IMR-90 (cell line): ENCODE results near the gene COTL1. TPM values are rescaled to one million over a fixed set of nuclear protein-coding genes. Genes with fewer than 3 reads are reported as not detected.

ENCODE experiments used
- ATAC-seq: fragments of 200-7000 bp; cut with Tn5 transposase; 2 replicates; pipeline ENCODE4 v1.9.1; 2020; ENCODE audit warnings: low read depth, mild to moderate bottlenecking, moderate library complexity
- BruUV-seq: library from RNA; stranded (reverse); fragments of 400-500 nt; replicated peaks from 2 replicates; lab custom pipeline; 2021; lab: Mats Ljungman, UMichigan
- CTCF ChIA-PET: fragments of 300-600 bp; formaldehyde crosslinking; extraction: SDS; loops from one replicate; lab custom pipeline; 2021; ENCODE audit warnings: antibody characterized with exemption; lab: Yijun Ruan, JAX
- POLR2A ChIA-PET: fragments of 300-600 bp; sonication (Branson Sonifier 250); formaldehyde crosslinking; loops from one replicate; lab custom pipeline; 2022; ENCODE audit warnings: antibody characterized with exemption; ENCODE audit not compliant: unreplicated experiment; lab: Charles Lee
- DNase-seq: peaks from one replicate; pipeline ENCODE4 v3.0.0; 2013
- H2AFZ ChIP-seq: replicated peaks from 2 replicates; pipeline ENCODE3; 2013; ENCODE audit warnings: low read length, mild to moderate bottlenecking; ENCODE audit not compliant: poor library complexity
- H2AK5ac ChIP-seq: 2 replicates; pipeline ENCODE4 v1.6.1; 2013; ENCODE audit warnings: low read depth, low read length, inconsistent platforms
- H2AK9ac ChIP-seq: replicated peaks from 2 replicates; pipeline ENCODE3; 2013; ENCODE audit warnings: mild to moderate bottlenecking, low read depth, low read length, moderate library complexity; ENCODE audit not compliant: poor library complexity
- H2BK120ac ChIP-seq: 2 replicates; pipeline ENCODE4 v1.6.1; 2013; ENCODE audit warnings: low read depth, low read length, inconsistent platforms
- H2BK15ac ChIP-seq: 3 replicates; pipeline ENCODE4 v1.6.1; 2013; ENCODE audit warnings: low read depth, low read length, inconsistent platforms
- H2BK20ac ChIP-seq: 2 replicates; pipeline ENCODE4 v1.6.1; 2013; ENCODE audit warnings: low read depth, mild to moderate bottlenecking, inconsistent platforms, low read length, moderate library complexity
- H2BK5ac ChIP-seq: 2 replicates; pipeline ENCODE4 v1.6.1; 2013; ENCODE audit warnings: mild to moderate bottlenecking, low read depth, low read length, inconsistent platforms; ENCODE audit not compliant: poor library complexity, severe bottlenecking
- H3K14ac ChIP-seq: replicated peaks from 2 replicates; pipeline ENCODE4 v1.6.1; 2013; ENCODE audit warnings: low read depth, low read length, inconsistent platforms
- H3K18ac ChIP-seq: 2 replicates; pipeline ENCODE4 v1.6.1; 2013; ENCODE audit warnings: low read depth, low read length, control low read depth
- H3K23ac ChIP-seq: 2 replicates; pipeline ENCODE4 v1.6.1; 2013; ENCODE audit warnings: low read depth, low read length, inconsistent platforms
- H3K27ac ChIP-seq: 2 replicates; pipeline ENCODE4 v1.5.1; 2013; ENCODE audit warnings: mild to moderate bottlenecking, control low read depth, low read length; ENCODE audit not compliant: insufficient read depth
- H3K27me3 ChIP-seq: 2 replicates; pipeline ENCODE4 v1.6.1; 2013; ENCODE audit warnings: low read length; ENCODE audit not compliant: control insufficient read depth, insufficient read depth
- H3K36me3 ChIP-seq: 2 replicates; pipeline ENCODE4 v1.6.1; 2013; ENCODE audit warnings: low read length, mixed read lengths; ENCODE audit not compliant: control insufficient read depth, insufficient read depth
- H3K4ac ChIP-seq: 2 replicates; pipeline ENCODE4 v1.6.1; 2013; ENCODE audit warnings: low read depth, low read length, inconsistent platforms
- H3K4me1 ChIP-seq: 2 replicates; pipeline ENCODE4 v1.6.1; 2013; ENCODE audit warnings: low read length, mixed read lengths; ENCODE audit not compliant: control insufficient read depth, insufficient read depth
- H3K4me2 ChIP-seq: 2 replicates; pipeline ENCODE4 v1.6.1; 2013; ENCODE audit warnings: low read depth, mild to moderate bottlenecking, control low read depth, low read length, moderate library complexity
- H3K4me3 ChIP-seq: 2 replicates; pipeline ENCODE4 v1.5.1; 2013; ENCODE audit warnings: low read depth, mild to moderate bottlenecking, control low read depth, low read length, moderate library complexity; ENCODE audit not compliant: insufficient read depth
- H3K56ac ChIP-seq: 2 replicates; pipeline ENCODE4 v1.6.1; 2013; ENCODE audit warnings: low read length, inconsistent platforms; ENCODE audit not compliant: insufficient read depth; ENCODE audit errors: extremely low read depth
- H3K79me1 ChIP-seq, 2 experiments: 2 replicates each; pipeline ENCODE4 v1.6.1; 2013; ENCODE audit warnings: low read length in 2 of 2, inconsistent platforms in 1 of 2, low read depth in 1 of 2
- H3K9ac ChIP-seq: 2 replicates; pipeline ENCODE4 v1.6.1; 2013; ENCODE audit warnings: low read depth, low read length, control low read depth
- H3K9me1 ChIP-seq: 2 replicates; pipeline ENCODE4 v1.6.1; 2013; ENCODE audit warnings: low read length, inconsistent platforms; ENCODE audit not compliant: insufficient read depth
- H3K9me3 ChIP-seq: 2 replicates; pipeline ENCODE4 v1.6.1; 2013; ENCODE audit warnings: low read length; ENCODE audit not compliant: control insufficient read depth, insufficient read depth
- H4K20me1 ChIP-seq: 2 replicates; pipeline ENCODE4 v1.6.1; 2013; ENCODE audit warnings: low read length, inconsistent platforms; ENCODE audit not compliant: insufficient read depth
- H4K5ac ChIP-seq: 2 replicates; pipeline ENCODE4 v1.6.1; 2013; ENCODE audit warnings: mild to moderate bottlenecking, low read depth, low read length, control low read depth
- H4K8ac ChIP-seq, 2 experiments: 2 replicates each; pipeline ENCODE4 v1.6.1; 2013; ENCODE audit warnings: low read depth in 2 of 2, low read length in 2 of 2, control low read depth in 1 of 2, inconsistent platforms in 1 of 2
- H4K91ac ChIP-seq: 2 replicates; pipeline ENCODE4 v1.6.1; 2013; ENCODE audit warnings: low read depth, low read length, inconsistent platforms; ENCODE audit not compliant: insufficient read depth
- BHLHE40 ChIP-seq: fragments of 150-350 bp; IDR thresholded peaks from 2 replicates; pipeline ENCODE4 v1.6.1; 2016; ENCODE audit warnings: mild to moderate bottlenecking, low read depth, low read length
- CEBPB ChIP-seq: IDR thresholded peaks from 2 replicates; pipeline ENCODE4 v1.6.1; 2012; ENCODE audit warnings: low read depth, low read length, improper control_type of control experiment
- CHD1 ChIP-seq: IDR thresholded peaks from 2 replicates; pipeline ENCODE4 v1.6.1; 2012; ENCODE audit warnings: low read depth, low read length, improper control_type of control experiment
- FOS ChIP-seq: fragments of 150-350 bp; IDR thresholded peaks from 2 replicates; pipeline ENCODE4 v1.6.1; 2016; ENCODE audit warnings: low read depth, low read length
- MAFK ChIP-seq: IDR thresholded peaks from 2 replicates; pipeline ENCODE4 v1.6.1; 2012; ENCODE audit warnings: low read depth, low read length, improper control_type of control experiment
- MAZ ChIP-seq: IDR thresholded peaks from 2 replicates; pipeline ENCODE4 v1.6.1; 2012; ENCODE audit warnings: low read depth, mild to moderate bottlenecking, low read length, improper control_type of control experiment, moderate library complexity, borderline replicate concordance
- MXI1 ChIP-seq: IDR thresholded peaks from 2 replicates; pipeline ENCODE4 v1.6.1; 2012; ENCODE audit warnings: low read depth, mild to moderate bottlenecking, low read length, moderate library complexity, borderline replicate concordance
- NFE2L2 ChIP-seq: fragments of 150-350 bp; IDR thresholded peaks from 2 replicates; pipeline ENCODE4 v1.6.1; 2016; ENCODE audit warnings: low read depth, mild to moderate bottlenecking, low read length
- POLR2A ChIP-seq: IDR thresholded peaks from 2 replicates; pipeline ENCODE4 v1.6.1; 2012; ENCODE audit warnings: mild to moderate bottlenecking, low read depth, low read length
- RAD21 ChIP-seq: IDR thresholded peaks from 2 replicates; pipeline ENCODE4 v1.6.1; 2012; ENCODE audit warnings: low read length, improper control_type of control experiment
- RCOR1 ChIP-seq: IDR thresholded peaks from 2 replicates; pipeline ENCODE4 v1.6.1; 2012; ENCODE audit warnings: mild to moderate bottlenecking, low read length, improper control_type of control experiment; ENCODE audit not compliant: insufficient replicate concordance
- RFX5 ChIP-seq: IDR thresholded peaks from 2 replicates; pipeline ENCODE4 v1.8.0; 2012; ENCODE audit warnings: low read depth, mild to moderate bottlenecking, low read length, moderate library complexity
- SMC3 ChIP-seq: fragments of 150-350 bp; IDR thresholded peaks from 2 replicates; pipeline ENCODE4 v1.6.1; 2016; ENCODE audit warnings: low read depth, mild to moderate bottlenecking, antibody characterized with exemption, low read length, moderate library complexity
- WGBS, 2 experiments: methylation state at CpG; one replicate each; pipeline versions ENCODE4 v1.1.5 to v1.1.7; 2013; ENCODE audit warnings: missing lambda C conversion rate in 2 of 2; ENCODE audit not compliant: insufficient read length in 1 of 2; ENCODE audit errors: extremely low coverage in 2 of 2; 5-methylcytosine and 5-hydroxymethylcytosine counted together
- dilution Hi-C: fragments of 300-500 bp; cut with HindIII; formaldehyde crosslinking; loops from one replicate; pipeline ENCODE4 v1.14.3; 2018; ENCODE audit warnings: low sequenced_read_pairs; ENCODE audit not compliant: unreplicated experiment
- in situ Hi-C: fragments of 300-500 bp; cut with MboI; formaldehyde crosslinking; loops from 3 replicates; pipeline ENCODE4 v1.14.3; 2019; ENCODE audit warnings: low sequenced_read_pairs, inconsistent platforms, mixed read lengths
- intact Hi-C: fragments of 100-400 bp; cut with micrococcal nuclease; formaldehyde crosslinking; loops from 2 replicates; pipeline ENCODE4 v1.10.0; 2022
- polyA plus RNA-seq, 3 experiments: library from polyadenylated mRNA; depleted of rRNA; stranded (reverse); fragments of >200 nt; gene quantifications; 2 replicates each; pipeline ENCODE4 v1.2.3, GENCODE V29; 2012; ENCODE audit warnings: low replicate concordance in 1 of 3
- total RNA-seq: library from RNA; depleted of rRNA; stranded (reverse); fragments of >200 nt; gene quantifications from 2 replicates; pipeline ENCODE4 v1.2.3, GENCODE V29; 2012
- TF ChIP-seq, protein P1 (sequence below): fragments of 150-350 bp; IDR thresholded peaks from 2 replicates; pipeline ENCODE4 v1.6.1; 2017; ENCODE audit warnings: mild to moderate bottlenecking, antibody characterized with exemption, low read length, low read depth
- TF ChIP-seq, protein P2 (sequence below): fragments of 150-350 bp; IDR thresholded peaks from 2 replicates; pipeline ENCODE4 v1.6.1; 2016; ENCODE audit warnings: low read depth, mild to moderate bottlenecking, low read length, moderate library complexity, borderline replicate concordance
- TF ChIP-seq, protein P3 (sequence below): conservative IDR thresholded peaks from 2 replicates; pipeline ENCODE4 v1.5.1; 2012; ENCODE audit warnings: mild to moderate bottlenecking, low read depth, low read length, improper control_type of control experiment

The COTL1 gene
- total and polyA plus RNA-seq, 2 of the 4 experiments (the other 2 are of a cell fraction): 144 to 258 TPM

DNA sequence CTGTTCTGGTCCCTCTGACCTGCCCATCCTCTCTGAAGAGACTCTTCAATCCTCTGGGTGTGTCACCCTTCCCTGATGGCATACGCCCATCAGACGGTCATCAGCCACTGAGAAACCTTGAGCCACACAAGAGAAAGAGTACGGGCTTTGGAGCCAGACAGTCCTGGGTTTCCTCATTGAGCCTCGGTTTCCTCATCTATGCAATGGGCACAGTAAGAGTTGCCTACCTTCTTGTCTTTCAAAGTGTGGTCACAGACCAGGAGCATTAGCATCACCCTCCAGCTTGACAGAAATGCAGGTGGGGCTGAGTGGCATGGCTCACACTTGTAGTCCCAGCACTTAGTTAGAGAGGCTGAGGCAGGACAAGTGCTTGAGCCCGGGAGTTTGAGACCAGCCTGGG is 87.3 kb downstream of the COTL1 start:
- no peak for ATAC-seq
- Histone ChIP-seq H3K9me3 (peaks cover 7% of the 10 kb centered on the region), H2AK9ac (peak overlapping the region; percentile 11), H2BK20ac (peak overlapping the region; percentile 79), H3K4me1 (peaks cover 19% of the 10 kb centered on the region), H3K56ac (no peak overlapping the region), H3K4me2 (no peak overlapping the region), H2BK5ac (peak overlapping the region; percentile 16), H2AK5ac (peak overlapping the region; percentile 93), H4K91ac (peak overlapping the region; percentile 66), H2AFZ (no peak overlapping the region), H3K27me3 (no peaks in the 10 kb centered on the region), H2BK120ac (peak overlapping the region; percentile 23), H4K20me1 (no peaks in the 10 kb centered on the region), H3K9ac (no peak overlapping the region), H3K4ac (peak overlapping the region; percentile 55), H3K18ac (no peak overlapping the region), H3K23ac (0 out of 2 replicates have a peak overlapping the region, but pooled peaks have one; percentile 0), H3K36me3 (no peaks in the 10 kb centered on the region), H3K79me1 (no peaks in the 10 kb centered on the region; a peak in 1 of 4 replicates), H3K9me1 (peaks cover 17% of the 10 kb centered on the region), H3K27ac (no peak overlapping the region; the same call in 1 of the 2 replicates), H2BK15ac (peak overlapping the region; percentile 95), H4K8ac (peak overlapping the region in 1 of 2 experiments; percentile 18; a peak in 1 of 4 replicates), H4K5ac (no peak overlapping the region), H3K4me3 (no peak overlapping the region), H3K14ac (peak overlapping the region; percentile 2)
- intact Hi-C loops: loop anchor here (5.0 kb wide), 1 partner anchor 67 kb away; no protein-coding TSS in a partner anchor
- POLR2A ChIA-PET: no interaction called here
- dilution Hi-C loops: no loop called here
- no TSS peak for BruUV-seq
- TF ChIP-seq BHLHE40: no peak
- TF ChIP-seq RAD21: no peak
- TF ChIP-seq RFX5: no peak
- TF ChIP-seq MAFK: no peak
- TF ChIP-seq NFE2L2: no peak
- no peak for TF ChIP-seq POLR2A
- TF ChIP-seq SMC3: no peak
- TF ChIP-seq, protein P1, sequence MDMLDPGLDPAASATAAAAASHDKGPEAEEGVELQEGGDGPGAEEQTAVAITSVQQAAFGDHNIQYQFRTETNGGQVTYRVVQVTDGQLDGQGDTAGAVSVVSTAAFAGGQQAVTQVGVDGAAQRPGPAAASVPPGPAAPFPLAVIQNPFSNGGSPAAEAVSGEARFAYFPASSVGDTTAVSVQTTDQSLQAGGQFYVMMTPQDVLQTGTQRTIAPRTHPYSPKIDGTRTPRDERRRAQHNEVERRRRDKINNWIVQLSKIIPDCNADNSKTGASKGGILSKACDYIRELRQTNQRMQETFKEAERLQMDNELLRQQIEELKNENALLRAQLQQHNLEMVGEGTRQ: no peak
- no peak for TF ChIP-seq MAZ
- TF ChIP-seq, protein P2, sequence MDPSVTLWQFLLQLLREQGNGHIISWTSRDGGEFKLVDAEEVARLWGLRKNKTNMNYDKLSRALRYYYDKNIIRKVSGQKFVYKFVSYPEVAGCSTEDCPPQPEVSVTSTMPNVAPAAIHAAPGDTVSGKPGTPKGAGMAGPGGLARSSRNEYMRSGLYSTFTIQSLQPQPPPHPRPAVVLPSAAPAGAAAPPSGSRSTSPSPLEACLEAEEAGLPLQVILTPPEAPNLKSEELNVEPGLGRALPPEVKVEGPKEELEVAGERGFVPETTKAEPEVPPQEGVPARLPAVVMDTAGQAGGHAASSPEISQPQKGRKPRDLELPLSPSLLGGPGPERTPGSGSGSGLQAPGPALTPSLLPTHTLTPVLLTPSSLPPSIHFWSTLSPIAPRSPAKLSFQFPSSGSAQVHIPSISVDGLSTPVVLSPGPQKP: no peak
- TF ChIP-seq, protein P3, sequence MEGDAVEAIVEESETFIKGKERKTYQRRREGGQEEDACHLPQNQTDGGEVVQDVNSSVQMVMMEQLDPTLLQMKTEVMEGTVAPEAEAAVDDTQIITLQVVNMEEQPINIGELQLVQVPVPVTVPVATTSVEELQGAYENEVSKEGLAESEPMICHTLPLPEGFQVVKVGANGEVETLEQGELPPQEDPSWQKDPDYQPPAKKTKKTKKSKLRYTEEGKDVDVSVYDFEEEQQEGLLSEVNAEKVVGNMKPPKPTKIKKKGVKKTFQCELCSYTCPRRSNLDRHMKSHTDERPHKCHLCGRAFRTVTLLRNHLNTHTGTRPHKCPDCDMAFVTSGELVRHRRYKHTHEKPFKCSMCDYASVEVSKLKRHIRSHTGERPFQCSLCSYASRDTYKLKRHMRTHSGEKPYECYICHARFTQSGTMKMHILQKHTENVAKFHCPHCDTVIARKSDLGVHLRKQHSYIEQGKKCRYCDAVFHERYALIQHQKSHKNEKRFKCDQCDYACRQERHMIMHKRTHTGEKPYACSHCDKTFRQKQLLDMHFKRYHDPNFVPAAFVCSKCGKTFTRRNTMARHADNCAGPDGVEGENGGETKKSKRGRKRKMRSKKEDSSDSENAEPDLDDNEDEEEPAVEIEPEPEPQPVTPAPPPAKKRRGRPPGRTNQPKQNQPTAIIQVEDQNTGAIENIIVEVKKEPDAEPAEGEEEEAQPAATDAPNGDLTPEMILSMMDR: no peak
- TF ChIP-seq RCOR1: no peak
- no peak for TF ChIP-seq CEBPB
- no peak for TF ChIP-seq CHD1
- TF ChIP-seq MXI1: no peak
- TF ChIP-seq FOS: no peak
- DNase-seq: no peak
- CTCF ChIA-PET: no interaction called here
- in situ Hi-C loops: no loop called here
- 100% methylated on average over 1 of the region's 5 CpGs; no CpG with 5 or more reads in 1 of the 2 experiments for WGBS, 2 experiments
